Astrocyte of the cerebellum (primary cell): ENCODE measurements around the gene MEGF11.
"Not testable (repeated sequence)": the region's sequence is repeated elsewhere in the genome, so short reads cannot be mapped to it uniquely, and the experiment has no call there.

Experiments used
- DNase-seq: peaks from one replicate; pipeline ENCODE4 v3.0.0-alpha.2; 2011; ENCODE audit warnings: low read depth
- H3K4me3 ChIP-seq: 2 replicates; pipeline ENCODE4 v1.5.1; 2011; ENCODE audit warnings: mild to moderate bottlenecking, low read depth, low read length, moderate library complexity
- in situ Hi-C: cut with HindIII; loops from 2 replicates; pipeline ENCODE4 v1.10.0; 2017; ENCODE audit warnings: low sequenced_read_pairs
- TF ChIP-seq, protein P1 (sequence below): IDR thresholded peaks from 2 replicates; pipeline ENCODE4 v1.5.1; 2012; ENCODE audit warnings: low read length, low read depth, moderate library complexity, mild to moderate bottlenecking; ENCODE audit errors: missing control alignments

MEGF11 gene

DNA sequence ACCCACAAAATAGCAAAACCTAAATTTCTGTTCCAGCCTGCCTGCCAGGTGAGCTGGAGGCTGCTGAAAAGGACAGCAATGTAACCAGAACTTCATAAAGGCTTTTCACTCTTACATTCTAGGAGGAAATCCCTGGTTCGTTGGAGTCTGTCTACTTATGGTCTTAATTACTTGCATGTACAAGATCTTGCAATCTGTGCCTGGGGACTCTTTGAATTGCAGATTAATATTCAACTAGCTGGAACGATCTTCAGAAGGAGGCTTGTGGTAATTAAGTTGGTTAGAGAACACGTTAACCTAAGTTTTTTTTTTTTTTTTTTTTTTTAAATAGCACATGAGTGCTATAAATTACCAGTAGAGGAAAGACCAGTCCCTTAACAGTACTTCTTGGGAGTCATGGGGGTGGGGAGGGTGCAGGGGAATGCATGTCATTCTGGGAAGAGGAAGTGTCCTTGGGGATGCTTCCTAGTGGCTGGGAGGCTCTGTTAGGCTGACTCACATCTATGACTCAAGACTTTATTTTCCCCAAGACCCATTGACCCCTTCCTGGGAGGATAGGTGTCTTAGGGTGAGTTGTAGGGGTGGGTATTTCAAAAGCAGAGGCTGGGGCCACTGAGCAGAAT, 244.5 kb downstream of the MEGF11 start:
- TF ChIP-seq, protein P1, sequence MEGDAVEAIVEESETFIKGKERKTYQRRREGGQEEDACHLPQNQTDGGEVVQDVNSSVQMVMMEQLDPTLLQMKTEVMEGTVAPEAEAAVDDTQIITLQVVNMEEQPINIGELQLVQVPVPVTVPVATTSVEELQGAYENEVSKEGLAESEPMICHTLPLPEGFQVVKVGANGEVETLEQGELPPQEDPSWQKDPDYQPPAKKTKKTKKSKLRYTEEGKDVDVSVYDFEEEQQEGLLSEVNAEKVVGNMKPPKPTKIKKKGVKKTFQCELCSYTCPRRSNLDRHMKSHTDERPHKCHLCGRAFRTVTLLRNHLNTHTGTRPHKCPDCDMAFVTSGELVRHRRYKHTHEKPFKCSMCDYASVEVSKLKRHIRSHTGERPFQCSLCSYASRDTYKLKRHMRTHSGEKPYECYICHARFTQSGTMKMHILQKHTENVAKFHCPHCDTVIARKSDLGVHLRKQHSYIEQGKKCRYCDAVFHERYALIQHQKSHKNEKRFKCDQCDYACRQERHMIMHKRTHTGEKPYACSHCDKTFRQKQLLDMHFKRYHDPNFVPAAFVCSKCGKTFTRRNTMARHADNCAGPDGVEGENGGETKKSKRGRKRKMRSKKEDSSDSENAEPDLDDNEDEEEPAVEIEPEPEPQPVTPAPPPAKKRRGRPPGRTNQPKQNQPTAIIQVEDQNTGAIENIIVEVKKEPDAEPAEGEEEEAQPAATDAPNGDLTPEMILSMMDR, result no peak
- H3K4me3 ChIP-seq, result no peak overlapping the region
- in situ Hi-C loops, result no loop called here
- DNase-seq, result no peak

DNA sequence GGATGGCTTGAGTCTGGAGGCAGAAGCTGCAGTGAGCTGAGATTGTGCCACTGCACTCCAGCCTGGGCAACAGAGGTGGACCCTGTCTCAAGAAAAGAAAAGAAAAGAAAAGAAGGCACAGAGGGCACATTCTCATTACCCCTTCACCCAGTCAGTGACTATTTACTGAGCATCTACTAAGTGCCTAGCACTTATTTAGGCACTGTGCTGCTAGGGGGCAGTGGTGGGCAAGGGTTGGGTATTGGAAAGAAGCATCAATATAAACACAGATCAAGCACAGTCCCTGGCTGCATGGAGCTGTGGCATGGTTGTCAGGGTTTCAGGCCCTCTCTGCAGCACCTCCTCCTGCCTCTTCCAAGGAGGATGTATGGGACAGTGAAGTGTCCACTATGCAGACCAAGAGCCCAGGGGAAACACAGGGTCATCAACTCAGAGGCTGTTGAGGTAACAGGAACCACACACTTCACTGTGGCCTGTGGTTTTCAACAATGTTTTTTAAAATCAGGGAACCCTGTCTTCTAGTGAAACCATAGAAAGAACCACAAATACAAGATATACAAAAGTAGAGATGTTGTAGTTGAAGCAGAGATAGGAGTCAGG, 245.8 kb downstream of the MEGF11 start:
- no peak overlapping the region for H3K4me3 ChIP-seq
- DNase-seq, result no peak
- in situ Hi-C loops, result no loop called here
- TF ChIP-seq, protein P1, result no peak

DNA sequence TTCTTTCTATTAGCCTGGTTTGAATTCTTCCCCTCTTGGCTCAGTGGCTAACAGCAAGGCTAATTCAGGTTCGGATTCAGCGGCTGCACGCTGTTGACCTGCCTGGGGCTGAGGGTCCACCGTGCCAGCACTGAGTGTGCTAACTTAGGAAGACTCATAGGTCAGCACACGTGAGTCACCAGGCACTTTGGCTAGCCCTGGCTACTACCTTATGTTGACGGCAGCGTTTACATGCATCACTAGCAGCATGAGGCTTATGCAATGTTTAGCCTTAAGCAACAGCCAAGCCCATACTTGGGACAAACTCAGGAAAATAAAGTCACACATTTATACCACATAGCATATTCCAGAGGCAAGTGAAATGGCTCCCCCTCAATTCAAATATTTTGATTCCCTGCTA, 246.6 kb downstream of the MEGF11 start:
- DNase-seq, result peak; percentile 46
- H3K4me3 ChIP-seq, result no peak overlapping the region
- in situ Hi-C loops, result no loop called here
- TF ChIP-seq, protein P1, result no peak

DNA sequence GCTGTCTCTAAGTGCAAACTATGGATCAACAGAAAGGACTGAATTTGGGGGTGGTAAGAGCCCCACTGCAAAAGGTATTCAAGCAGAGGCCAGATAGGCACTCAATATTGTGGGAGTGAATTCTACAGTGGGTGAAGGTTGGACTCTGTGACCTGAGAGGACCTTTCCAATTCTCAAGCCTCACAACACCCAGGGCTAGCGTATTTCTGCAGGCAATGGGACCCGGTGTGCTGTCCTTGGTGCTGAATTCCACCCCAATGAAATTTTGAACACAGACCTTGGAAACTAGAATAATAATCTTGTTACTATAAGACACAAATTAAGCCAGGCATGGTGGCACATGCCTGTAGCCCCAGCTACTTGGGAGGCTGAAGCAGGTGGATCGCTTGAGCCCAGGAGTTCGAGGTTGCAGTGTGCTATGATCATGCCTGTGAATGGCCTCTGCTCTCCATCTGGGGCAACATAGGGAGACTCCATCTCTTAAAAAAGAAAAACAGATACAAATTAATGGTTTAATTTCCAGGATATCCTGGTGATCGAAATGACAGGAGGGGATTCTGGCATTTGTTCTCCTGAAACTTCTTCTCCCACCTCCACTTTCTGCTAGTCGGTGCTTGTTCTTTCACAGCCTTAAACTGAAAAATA, 248.8 kb downstream of the MEGF11 start:
- peak; percentile 29 for DNase-seq
- H3K4me3 ChIP-seq, result no peak overlapping the region
- TF ChIP-seq, protein P1, result no peak
- in situ Hi-C loops, result no loop called here

DNA sequence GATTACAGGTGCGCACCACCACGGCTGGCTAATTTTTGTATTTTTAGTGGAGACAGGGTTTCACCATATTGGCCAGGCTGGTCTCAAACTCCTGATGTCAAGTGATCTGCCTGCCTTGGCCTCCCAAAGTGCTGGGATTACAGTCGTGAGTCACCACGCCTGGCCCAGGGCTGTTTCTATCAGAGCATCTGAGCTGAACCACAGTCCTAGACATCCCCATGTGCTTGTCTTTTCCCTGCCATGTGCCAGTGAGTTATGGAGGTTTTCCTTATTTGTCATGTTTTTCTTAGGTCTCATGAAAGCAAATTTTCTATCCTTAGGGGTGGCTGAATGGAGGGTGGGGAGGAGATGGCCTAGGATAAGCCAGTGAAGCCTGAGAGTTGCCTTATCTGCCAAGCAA, 250.4 kb downstream of the MEGF11 start:
- DNase-seq, H3K4me3 ChIP-seq, in situ Hi-C loops: not testable (repeated sequence)

DNA sequence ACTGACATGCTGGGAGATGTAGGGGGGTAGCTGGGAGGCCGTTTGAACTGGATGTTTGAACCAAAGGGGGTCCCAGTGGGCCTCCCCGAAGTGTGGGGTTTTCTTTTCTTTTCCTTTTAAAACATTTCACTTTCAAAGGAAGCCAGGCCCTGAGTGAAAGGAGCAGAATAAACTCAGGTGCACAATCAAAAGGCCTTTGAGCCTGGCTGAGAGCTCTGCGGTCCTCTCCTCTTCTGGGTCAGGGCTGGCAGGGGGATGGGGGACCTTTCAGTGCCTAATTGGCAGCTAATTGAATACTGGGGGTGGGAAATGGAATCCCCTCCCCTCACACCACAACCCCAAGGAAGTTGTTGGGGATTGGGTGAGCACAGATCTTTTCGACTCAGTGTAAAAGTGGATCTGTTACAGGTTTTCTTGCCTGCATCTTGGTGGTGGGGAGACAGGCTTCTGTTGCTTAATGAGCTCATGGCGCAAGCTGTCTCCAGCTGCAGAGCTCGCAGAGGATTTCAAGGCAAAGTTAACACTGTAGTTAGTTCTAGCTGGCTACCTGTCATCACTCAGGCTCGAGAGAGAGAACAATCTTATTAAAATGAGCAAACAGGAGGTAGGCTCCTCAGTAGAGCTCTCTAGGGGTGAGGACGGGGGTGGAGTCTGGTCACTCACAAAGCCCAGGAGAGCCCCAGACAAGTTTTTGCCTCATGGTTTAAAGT, 251.7 kb downstream of the MEGF11 start:
- TF ChIP-seq, protein P1, result no peak
- H3K4me3 ChIP-seq, result no peak overlapping the region
- in situ Hi-C loops, result no loop called here
- no peak for DNase-seq
